Measurements from ENCODE around the gene MFAP2. TPM values are rescaled to one million over a fixed set of nuclear protein-coding genes. Genes with fewer than 3 reads are reported as not detected.
"Not testable (repeated sequence)": the region's sequence is repeated elsewhere in the genome, so short reads cannot be mapped to it uniquely, and the experiment has no call there.

Gene MFAP2
- total RNA-seq, 1 donor from 2014 or later: 25.9 TPM

- DNase-seq (ENCODE audit: low spot score): not testable (repeated sequence)
Observed at GRCh38 chr1:16964169-16964568, 16.3 kb downstream of the MFAP2 start.

GRCh38 chr1:16961297-16962133, 18.9 kb downstream of the MFAP2 start:
- no peak for DNase-seq (ENCODE audit: low spot score)

GRCh38 chr1:16960560-16961296, 19.7 kb downstream of the MFAP2 start:
- DNase-seq (ENCODE audit: low spot score): peak; percentile 95

GRCh38 chr1:16958475-16958874, 21.9 kb downstream of the MFAP2 start:
- no peak for DNase-seq (ENCODE audit: low spot score)

GRCh38 chr1:16957731-16958130, 22.7 kb downstream of the MFAP2 start:
- DNase-seq (ENCODE audit: low spot score): no peak

GRCh38 chr1:16956775-16957174, 23.6 kb downstream of the MFAP2 start:
- DNase-seq (ENCODE audit: low spot score): no peak

- DNase-seq (ENCODE audit: low spot score): no peak
Observed at GRCh38 chr1:16955186-16955585, 25.2 kb downstream of the MFAP2 start.

GRCh38 chr1:16954579-16954978, 25.8 kb downstream of the MFAP2 start:
- DNase-seq (ENCODE audit: low spot score): no peak

GRCh38 chr1:16952376-16952775, 28.0 kb downstream of the MFAP2 start:
- DNase-seq (ENCODE audit: low spot score): not testable (repeated sequence)

- DNase-seq (ENCODE audit: low spot score): not testable (repeated sequence)
Observed at GRCh38 chr1:16949026-16949425, 31.4 kb downstream of the MFAP2 start.

- DNase-seq (ENCODE audit: low spot score): not testable (repeated sequence)
Observed at GRCh38 chr1:16948282-16948891, 32.0 kb downstream of the MFAP2 start.

GRCh38 chr1:16946646-16947045, 33.8 kb downstream of the MFAP2 start:
- no peak for DNase-seq (ENCODE audit: low spot score)

- DNase-seq (ENCODE audit: low spot score): not testable (repeated sequence)
Observed at GRCh38 chr1:16946185-16946584, 34.2 kb downstream of the MFAP2 start.

- not testable (repeated sequence) for DNase-seq (ENCODE audit: low spot score)
Observed at GRCh38 chr1:16945512-16945911, 34.9 kb downstream of the MFAP2 start.

- no peak for DNase-seq (ENCODE audit: low spot score)
Observed at GRCh38 chr1:16944038-16944437, 36.4 kb downstream of the MFAP2 start.

- DNase-seq (ENCODE audit: low spot score): not testable (repeated sequence)
Observed at GRCh38 chr1:16939386-16940180, 40.8 kb downstream of the MFAP2 start.

GRCh38 chr1:16938351-16939321, 41.8 kb downstream of the MFAP2 start:
- no peak for DNase-seq (ENCODE audit: low spot score)

- DNase-seq (ENCODE audit: low spot score): not testable (repeated sequence)
Observed at GRCh38 chr1:16936580-16936979, 43.8 kb downstream of the MFAP2 start.

GRCh38 chr1:16933945-16934344, 46.5 kb downstream of the MFAP2 start:
- DNase-seq (ENCODE audit: low spot score): not testable (repeated sequence)

Measured in mesenteric fat pad (tissue), 1 donor.